GM23338 (cell line): Measurements from ENCODE around the gene NIN. TPM values are rescaled to one million over a fixed set of nuclear protein-coding genes. Genes with fewer than 3 reads are reported as not detected.

Source experiments
- ATAC-seq: fragments of 200-7000 bp; cut with Tn5 transposase; 3 replicates; pipeline ENCODE4 v1.9.1; 2020
- DNase-seq: peaks from one replicate; pipeline ENCODE4 v3.0.0-alpha.2; 2015; ENCODE audit warnings: low spot score
- H2AFZ ChIP-seq: fragments of 200-600 bp; sonication (generic); 2 replicates; pipeline ENCODE4 v1.8.0; 2016; ENCODE audit warnings: antibody characterized with exemption, mild to moderate bottlenecking, moderate library complexity
- H3F3A ChIP-seq: fragments of 200-600 bp; sonication (generic); replicated peaks from 2 replicates; pipeline ENCODE4 v1.8.0; 2017; ENCODE audit warnings: antibody characterized with exemption, mixed run types, low read depth
- H3K27ac ChIP-seq: fragments of 200-600 bp; sonication (generic); 2 replicates; pipeline ENCODE4 v1.6.1; 2016; ENCODE audit warnings: low read depth
- H3K27me3 ChIP-seq: fragments of 200-600 bp; sonication (generic); 2 replicates; pipeline ENCODE4 v1.8.0; 2016; ENCODE audit warnings: mild to moderate bottlenecking, mixed run types, moderate library complexity; ENCODE audit not compliant: insufficient read depth
- H3K36me3 ChIP-seq: fragments of 200-600 bp; sonication (generic); 2 replicates; pipeline ENCODE4 v1.8.0; 2016; ENCODE audit warnings: mild to moderate bottlenecking; ENCODE audit not compliant: insufficient read depth
- H3K4me1 ChIP-seq: fragments of 200-600 bp; sonication (generic); 2 replicates; pipeline ENCODE4 v1.8.0; 2016; ENCODE audit warnings: mild to moderate bottlenecking, moderate library complexity; ENCODE audit not compliant: insufficient read depth
- H3K4me2 ChIP-seq: fragments of 200-600 bp; sonication (generic); 2 replicates; pipeline ENCODE4 v1.7.1; 2017; ENCODE audit warnings: mixed run types
- H3K4me3 ChIP-seq: fragments of 200-600 bp; sonication (generic); 2 replicates; pipeline ENCODE4 v1.6.1; 2016; ENCODE audit warnings: mixed run types
- H3K79me2 ChIP-seq: fragments of 200-600 bp; sonication (generic); replicated peaks from 2 replicates; pipeline ENCODE4 v1.8.0; 2017; ENCODE audit warnings: mild to moderate bottlenecking; ENCODE audit not compliant: insufficient read depth
- H3K9me2 ChIP-seq: fragments of 200-600 bp; sonication (generic); 2 replicates; pipeline ENCODE4 v1.8.0; 2017; ENCODE audit not compliant: insufficient read depth
- H4K20me1 ChIP-seq: fragments of 200-600 bp; sonication (generic); replicated peaks from 2 replicates; pipeline ENCODE4 v1.8.0; 2017; ENCODE audit warnings: mild to moderate bottlenecking; ENCODE audit not compliant: insufficient read depth
- H3K27ac Mint-ChIP-seq: 2 replicates; pipeline ENCODE4 v1.8.0; 2020; ENCODE audit warnings: inconsistent platforms, mild to moderate bottlenecking, moderate library complexity, mixed read lengths
- H3K27me3 Mint-ChIP-seq: 3 replicates; pipeline ENCODE4 v1.8.0; 2022; ENCODE audit warnings: low read depth, mild to moderate bottlenecking, moderate library complexity, mixed read lengths, inconsistent platforms; ENCODE audit not compliant: insufficient read depth, poor library complexity
- H3K36me3 Mint-ChIP-seq: 3 replicates; pipeline ENCODE4 v1.8.0; 2021; ENCODE audit warnings: low read depth, mild to moderate bottlenecking, inconsistent platforms, moderate library complexity, mixed read lengths
- H3K4me1 Mint-ChIP-seq: 3 replicates; pipeline ENCODE4 v1.8.0; 2020; ENCODE audit warnings: mild to moderate bottlenecking, inconsistent platforms, mixed read lengths
- H3K4me3 Mint-ChIP-seq: 3 replicates; pipeline ENCODE4 v1.8.0; 2021; ENCODE audit warnings: moderate library complexity, mild to moderate bottlenecking, inconsistent platforms, mixed read lengths
- H3K9me3 Mint-ChIP-seq: 3 replicates; pipeline ENCODE4 v1.8.0; 2020; ENCODE audit warnings: moderate library complexity, mild to moderate bottlenecking, inconsistent platforms, mixed read lengths
- CREB1 ChIP-seq: fragments of 250-450 bp; sonication (Bioruptor Pico); IDR thresholded peaks from 2 replicates; pipeline ENCODE4 v1.5.0; 2020; ENCODE audit warnings: low read depth, mild to moderate bottlenecking, moderate library complexity
- CTCF ChIP-seq, 2 experiments: fragments of 200-600 bp in 1 of 2; sonication (generic) in 1 of 2; conservative IDR thresholded peaks; 2 replicates each; pipeline versions ENCODE4 v1.5.1 to v1.6.1; 2016 to 2017; ENCODE audit warnings: antibody characterized with exemption in 2 of 2, low read depth in 2 of 2, mild to moderate bottlenecking in 2 of 2, moderate library complexity in 1 of 2
- ETS1 ChIP-seq: IDR thresholded peaks from 2 replicates; pipeline ENCODE4 v1.6.1; 2016; ENCODE audit warnings: antibody characterized with exemption
- EZH2 ChIP-seq: fragments of 200-600 bp; sonication (generic); IDR thresholded peaks from one replicate; pipeline ENCODE4 v1.8.0; 2017; ENCODE audit warnings: antibody characterized with exemption, mild to moderate bottlenecking, low read depth; ENCODE audit not compliant: unreplicated experiment
- EZH2phosphoT487 ChIP-seq: fragments of 200-600 bp; sonication (generic); IDR thresholded peaks from one replicate; pipeline ENCODE4 v1.8.1; 2018; ENCODE audit warnings: antibody characterized with exemption; ENCODE audit not compliant: unreplicated experiment
- JUNB ChIP-seq: IDR thresholded peaks from one replicate; pipeline ENCODE4 v1.6.1; 2016; ENCODE audit warnings: antibody characterized with exemption; ENCODE audit not compliant: unreplicated experiment
- NANOG ChIP-seq: IDR thresholded peaks from 2 replicates; pipeline ENCODE4 v1.6.1; 2016; ENCODE audit warnings: antibody characterized with exemption, borderline replicate concordance
- POLR2AphosphoS5 ChIP-seq: IDR thresholded peaks from 2 replicates; pipeline ENCODE4 v1.6.1; 2016; ENCODE audit warnings: antibody characterized with exemption, low read depth
- REST ChIP-seq: IDR thresholded peaks from one replicate; pipeline ENCODE4 v1.6.1; 2018; ENCODE audit warnings: antibody characterized with exemption; ENCODE audit not compliant: unreplicated experiment
- STAT1 ChIP-seq: IDR thresholded peaks from one replicate; pipeline ENCODE4 v1.6.1; 2016; ENCODE audit warnings: antibody characterized with exemption; ENCODE audit not compliant: unreplicated experiment
- ZNF114 ChIP-seq: fragments of 250-450 bp; sonication (Bioruptor Pico); IDR thresholded peaks from 2 replicates; pipeline ENCODE4 v1.5.0; 2020; ENCODE audit warnings: mild to moderate bottlenecking, moderate library complexity
- ZNF331 ChIP-seq: fragments of 250-450 bp; sonication (Bioruptor Pico); IDR thresholded peaks from 2 replicates; pipeline ENCODE4 v1.5.0; 2020; ENCODE audit warnings: low read depth, mild to moderate bottlenecking, moderate library complexity
- ZNF462 ChIP-seq: fragments of 250-450 bp; sonication (Bioruptor Pico); IDR thresholded peaks from 2 replicates; pipeline ENCODE4 v1.5.0; 2020; ENCODE audit warnings: mild to moderate bottlenecking, moderate library complexity
- polyA plus RNA-seq: library from polyadenylated mRNA; unstranded; fragments of >200 nt; fragmentation: Nextera tagmentation; extraction: Ambion mirVana; gene quantifications from 2 replicates; pipeline ENCODE4 v1.2.1, GENCODE V29; 2016
- total RNA-seq: library from RNA; depleted of rRNA; stranded (reverse); fragments of >200 nt; shearing (Covaris generic); gene quantifications from 2 replicates; pipeline ENCODE4 v1.2.3, GENCODE V29; 2014

Gene NIN
- total and polyA plus RNA-seq, 2 experiments from 2014 or later: 7.4 to 17.4 TPM

- Histone ChIP-seq H2AFZ (no peak overlapping the region), H3K4me3 (no peak overlapping the region), H3K27ac (no peak overlapping the region), H3K79me2 (no peaks in the 10 kb centered on the region), H3K4me1 (peaks cover 9% of the 10 kb centered on the region; the same call in 1 of the 2 replicates), H3K27me3 (no peaks in the 10 kb centered on the region), H3K36me3 (no peaks in the 10 kb centered on the region), H3F3A (no peaks in the 10 kb centered on the region), H3K9me2 (no peaks in the 10 kb centered on the region), H3K4me2 (no peak overlapping the region), H4K20me1 (no peaks in the 10 kb centered on the region)
- H3K27me3 Mint-ChIP-seq: peaks cover 2% of the 10 kb centered on the region
- H3K4me1 Mint-ChIP-seq: peaks cover 19% of the 10 kb centered on the region; the same call in 2 of the 3 replicates
- H3K4me3 Mint-ChIP-seq: no peak overlapping the region
- H3K27ac Mint-ChIP-seq: no peak overlapping the region
- no peaks in the 10 kb centered on the region for H3K9me3 Mint-ChIP-seq
- TF ChIP-seq CTCF (conservative IDR thresholded peaks at IDR 0.05; ENCODE audit: low read depth in 2 of 2) (no peak), ETS1 (no peak), STAT1 (no peak), EZH2phosphoT487 (no peak), EZH2 (no peak), ZNF462 (no peak), ZNF114 (no peak), ZNF331 (CRISPR knock-in tag) (no peak), REST (no peak), NANOG (no peak), CREB1 (CRISPR knock-in tag) (no peak), JUNB (no peak), POLR2AphosphoS5 (no peak)
- ATAC-seq (no peak), DNase-seq (no peak)
- peaks cover 7% of the 10 kb centered on the region for H3K36me3 Mint-ChIP-seq
Observed at GRCh38 chr14:50796390-50796789, 34.6 kb downstream of the NIN start.
